HL-60/S4 treated with phorbol 12-myristate 13-acetate at 8.2 ng/mL for 4 days and 3 days (cell line): ENCODE measurements around the gene CCDC12.
"Not testable (repeated sequence)": the region's sequence is repeated elsewhere in the genome, so short reads cannot be mapped to it uniquely, and the experiment has no call there.

Experiments used
- in situ Hi-C: fragments of 300-500 bp; cut with MboI; formaldehyde crosslinking; loops from 2 replicates; pipeline ENCODE4 v1.15.0; 2022; ENCODE audit warnings: low sequenced_read_pairs

The CCDC12 gene

DNA sequence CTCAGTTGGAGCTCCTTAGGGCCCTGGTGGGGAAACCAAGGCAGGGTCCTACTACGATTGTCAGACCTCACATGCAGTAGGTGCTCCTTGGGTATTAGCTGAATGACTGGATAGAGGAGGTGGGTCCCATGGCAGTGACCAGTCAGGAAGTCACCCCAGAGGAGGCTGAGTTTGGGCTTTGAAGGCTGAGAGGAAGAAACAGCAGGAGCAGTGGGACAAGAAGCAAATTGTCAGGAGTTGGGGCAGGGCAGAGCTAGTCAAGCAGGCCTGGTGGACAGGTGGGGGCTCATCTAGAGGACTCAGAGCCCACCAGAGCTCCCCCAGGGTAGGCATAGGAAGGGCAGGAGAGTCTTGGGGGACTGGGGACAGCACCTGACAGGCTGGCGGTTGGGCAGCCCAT, 6.0 kb upstream of the CCDC12 start:
- in situ Hi-C loops: no loop called here

- in situ Hi-C loops: no loop called here
Observed at GRCh38 chr3:46981932-46982471, 5.5 kb upstream of the CCDC12 start.

DNA sequence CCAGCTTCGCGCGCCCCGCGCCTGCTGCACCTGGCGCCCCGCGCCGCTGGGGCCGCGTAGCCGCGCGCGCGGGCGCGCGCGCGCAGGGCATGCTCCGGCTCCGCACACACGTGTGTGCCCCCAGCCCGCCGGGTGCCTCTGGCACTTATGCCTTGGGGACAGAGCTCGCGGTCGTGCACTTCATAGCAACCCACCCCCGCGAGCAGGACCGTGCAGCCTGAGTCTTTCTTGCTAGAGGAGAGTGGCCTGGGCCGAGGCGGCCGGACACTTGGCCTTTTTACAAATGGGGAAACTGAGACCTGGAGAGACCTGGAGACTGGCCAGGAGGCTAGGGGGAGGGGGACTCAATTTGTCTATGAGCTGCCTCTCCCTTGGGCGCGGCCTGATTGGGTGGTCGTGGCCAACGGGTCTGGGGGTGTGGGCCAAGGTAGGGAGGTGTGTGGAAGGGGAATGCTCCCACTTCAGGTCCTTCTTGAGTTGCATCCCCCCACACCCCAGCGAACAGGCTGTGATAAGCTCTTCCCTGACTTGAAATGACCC, 3.5 kb upstream of the CCDC12 start:
- in situ Hi-C loops: no loop called here

DNA sequence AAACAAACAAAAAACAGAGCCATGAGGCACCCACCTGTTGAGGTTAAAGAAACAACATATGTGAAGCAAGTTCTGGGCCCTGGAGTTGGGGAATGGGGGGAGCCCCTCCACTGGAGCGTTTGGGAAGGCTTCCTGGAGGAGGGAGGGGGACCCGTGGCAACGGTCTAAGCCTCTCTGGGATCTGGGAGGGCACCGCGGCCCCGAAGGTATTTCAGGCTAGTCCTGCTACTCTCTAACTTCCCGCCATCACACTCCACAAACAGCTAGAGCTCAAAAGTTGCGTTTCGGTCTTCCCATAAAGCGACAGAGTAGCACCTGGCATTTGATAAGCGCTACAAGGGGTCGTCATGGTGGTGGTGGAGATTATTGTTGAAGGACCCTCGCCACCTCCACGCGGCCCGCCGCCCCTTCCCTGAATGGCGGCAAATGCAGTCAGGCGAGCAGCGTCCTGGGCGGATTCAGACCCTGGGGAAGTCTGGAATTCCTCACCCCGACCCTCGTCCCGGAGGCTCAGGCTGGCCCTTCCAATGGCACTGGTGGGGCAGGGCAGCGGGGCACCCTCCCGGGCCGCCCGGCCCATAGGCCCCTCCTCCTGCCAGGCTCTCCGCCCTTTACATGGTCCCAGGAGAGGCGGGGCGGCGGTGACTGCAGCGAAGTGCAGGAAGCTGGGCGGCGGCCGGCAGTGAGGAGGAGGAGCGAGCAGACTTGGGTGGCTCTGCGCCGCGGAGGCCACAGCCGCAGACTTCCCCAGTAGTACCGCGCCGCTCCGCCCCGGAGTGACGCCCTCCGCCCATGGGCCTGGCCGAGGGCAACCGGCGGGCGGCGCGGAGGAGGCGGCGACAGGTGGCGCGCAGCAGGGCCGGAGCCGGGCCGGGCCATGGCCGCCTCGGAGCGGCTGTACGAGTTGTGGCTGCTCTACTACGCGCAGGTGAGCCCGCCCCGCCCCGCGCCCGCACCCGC, 2.7 kb upstream of the CCDC12 start, which contains the start of gene NBEAL2:
TSS of gene NBEAL2 (plus strand) at position 682 of the 960 bp plus-strand sequence. CDS start at position 878, 196 bp downstream.
- in situ Hi-C loops: no loop called here

DNA sequence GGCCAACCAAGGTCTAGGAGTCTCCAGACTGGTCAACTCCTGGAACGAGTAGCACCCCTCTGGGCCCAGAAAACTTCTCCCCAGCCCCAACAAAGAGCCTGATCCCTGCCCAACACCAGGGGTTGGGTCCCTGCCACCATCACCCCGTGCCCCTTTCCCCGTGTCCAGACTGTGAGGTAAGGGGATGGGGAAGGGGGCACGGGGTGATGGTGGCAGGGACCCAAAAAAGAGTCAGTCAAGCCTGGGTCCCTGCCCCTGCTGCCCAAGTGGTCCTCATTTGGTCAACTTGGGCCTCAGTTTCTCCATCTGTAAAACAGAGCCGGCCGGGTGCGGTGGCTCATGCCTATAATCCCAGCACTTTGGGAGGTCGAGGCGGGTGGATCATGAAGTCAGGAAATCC, 1.8 kb upstream of the CCDC12 start:
- in situ Hi-C loops: no loop called here

GRCh38 chr3:46977811-46978195, 1.3 kb upstream of the CCDC12 start:
- in situ Hi-C loops: no loop called here

GRCh38 chr3:46974421-46975171, 1.9 kb downstream of the CCDC12 start:
- in situ Hi-C loops: no loop called here

DNA sequence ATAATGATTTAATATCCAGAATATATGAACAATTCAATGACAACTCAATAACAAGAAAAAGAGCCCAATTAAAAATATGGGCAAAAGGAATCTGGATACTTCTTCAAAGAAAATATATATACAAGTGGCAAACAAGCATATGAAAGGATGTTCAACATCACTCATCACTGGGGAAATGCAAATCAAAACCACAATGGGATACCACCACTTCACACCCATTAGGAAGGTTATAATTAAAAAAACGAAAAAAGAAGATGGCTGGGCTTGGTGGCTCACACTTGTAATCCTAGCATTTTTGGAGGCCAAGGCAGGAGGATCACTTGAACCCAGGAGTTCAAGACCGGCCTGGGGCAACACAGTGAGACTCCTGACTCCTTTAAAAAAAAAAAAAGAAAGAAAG, 4.1 kb downstream of the CCDC12 start:
- in situ Hi-C loops: no loop called here

DNA sequence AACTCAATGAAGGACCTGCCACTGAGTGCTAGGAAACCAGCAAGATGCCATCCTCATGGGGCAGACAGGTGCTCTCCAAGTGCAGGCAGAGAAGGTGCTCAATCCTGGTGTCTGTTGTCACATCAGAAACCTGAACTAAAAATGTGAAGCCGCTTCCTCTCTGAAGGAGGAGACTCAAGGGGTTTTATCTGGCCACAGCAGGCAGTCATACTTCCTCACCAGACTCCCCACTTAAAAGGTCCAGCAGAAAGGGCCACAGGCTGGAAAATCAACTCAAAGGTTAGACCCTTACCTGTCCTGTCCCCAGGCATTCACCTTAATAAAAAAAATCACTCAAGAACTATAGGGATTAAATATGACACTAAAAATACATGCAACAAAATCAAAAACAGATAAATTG, 4.8 kb downstream of the CCDC12 start:
- in situ Hi-C loops: no loop called here

DNA sequence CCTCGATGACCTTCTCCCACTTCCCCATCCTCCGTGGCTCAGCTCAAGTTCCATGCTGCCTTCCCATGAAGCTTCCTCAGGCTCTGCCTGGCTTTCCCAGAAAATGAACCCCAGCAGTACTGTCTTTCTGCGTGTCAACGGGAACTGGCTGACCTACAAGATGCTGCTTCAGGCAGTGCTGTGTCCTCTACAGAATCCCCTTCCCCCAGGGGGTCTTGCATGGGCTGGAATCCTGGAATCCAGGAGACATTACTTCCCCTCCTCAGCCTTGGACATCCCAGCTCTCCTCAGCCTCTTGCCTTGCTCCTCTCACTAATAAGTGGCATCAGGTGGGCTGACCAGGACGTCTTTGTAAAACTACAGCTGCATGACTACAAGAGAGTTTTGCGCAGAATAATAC, 5.4 kb downstream of the CCDC12 start:
- in situ Hi-C loops: no loop called here

- in situ Hi-C loops: no loop called here
Observed at GRCh38 chr3:46970391-46971091, 6.0 kb downstream of the CCDC12 start.

DNA sequence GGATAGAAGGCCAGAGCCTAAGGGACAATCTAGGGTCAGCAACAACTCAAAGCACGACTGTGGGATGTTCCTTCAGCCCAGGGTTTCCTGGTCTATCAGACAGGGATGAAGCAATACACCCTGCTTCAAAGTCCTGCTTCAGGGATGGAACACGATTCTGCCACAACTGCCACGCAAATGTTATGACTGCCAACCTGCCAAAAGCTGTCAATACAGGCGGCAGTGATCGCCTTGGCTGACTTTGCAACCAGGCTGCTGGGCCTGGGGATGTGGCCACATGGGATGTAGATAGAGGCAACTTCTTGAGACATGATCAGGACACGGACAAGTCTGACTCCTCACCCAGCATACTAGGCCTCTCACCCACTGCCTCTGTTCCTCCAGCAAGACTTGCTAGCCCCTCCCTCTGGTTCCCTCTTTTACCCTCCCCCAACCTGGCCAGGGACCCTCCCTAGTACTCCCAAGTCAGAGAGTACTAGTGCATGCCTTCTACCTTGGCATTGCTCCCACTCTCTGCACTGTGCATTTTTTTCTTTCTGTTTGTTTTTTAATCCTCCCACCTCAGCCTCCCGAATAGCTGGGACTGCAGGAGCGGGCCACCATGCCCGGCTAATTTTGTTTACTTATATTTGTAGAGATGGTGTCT, 7.6 kb downstream of the CCDC12 start:
- in situ Hi-C loops: no loop called here

DNA sequence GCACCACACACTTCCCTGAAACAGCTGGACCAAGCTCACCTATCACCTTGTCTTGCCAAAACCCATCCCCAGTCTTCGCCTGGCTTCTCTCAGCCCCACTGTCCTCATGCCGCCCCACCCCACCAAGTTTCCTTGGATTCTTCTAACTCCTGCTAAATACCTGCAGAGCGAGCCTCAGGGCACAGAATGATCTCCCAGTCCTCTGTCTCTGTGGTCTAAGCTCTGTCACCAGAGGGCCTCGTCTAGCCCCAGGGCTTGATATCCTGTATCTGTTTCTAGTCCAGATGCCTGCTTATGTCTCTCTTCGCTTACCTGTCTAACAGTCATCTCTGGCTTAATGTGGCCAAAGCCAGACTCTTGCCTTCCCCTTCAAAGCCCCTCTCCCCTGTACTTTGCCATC, 9.7 kb downstream of the CCDC12 start:
- in situ Hi-C loops: no loop called here

GRCh38 chr3:46965151-46965550, 11.4 kb downstream of the CCDC12 start:
- in situ Hi-C loops: no loop called here

DNA sequence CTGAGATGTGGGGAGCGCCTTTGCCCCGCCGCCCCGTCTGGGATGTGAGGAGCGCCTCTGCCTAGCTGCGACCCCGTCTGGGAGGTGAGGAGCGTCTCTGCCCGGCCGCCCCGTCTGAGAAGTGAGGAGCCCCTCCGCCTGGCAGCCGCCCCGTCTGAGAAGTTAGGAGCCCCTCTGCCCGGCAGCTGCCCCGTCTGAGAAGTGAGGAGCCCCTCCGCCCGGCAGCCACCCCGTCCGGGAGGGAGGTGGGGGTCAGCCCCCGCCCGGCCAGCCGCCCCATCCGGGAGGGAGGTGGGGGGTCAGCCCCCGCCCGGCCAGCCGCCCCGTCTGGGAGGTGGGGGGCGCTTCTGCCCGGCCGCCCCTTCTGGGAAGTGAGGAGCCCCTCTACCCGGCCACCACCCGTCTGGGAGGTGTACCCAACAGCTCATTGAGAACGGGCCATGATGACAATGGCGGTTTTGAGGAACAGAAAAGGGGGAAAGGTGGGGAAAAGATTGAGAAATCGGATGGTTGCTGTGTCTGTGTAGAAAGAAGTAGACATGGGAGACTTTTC, 12.4 kb downstream of the CCDC12 start:
- in situ Hi-C loops: not testable (repeated sequence)

DNA sequence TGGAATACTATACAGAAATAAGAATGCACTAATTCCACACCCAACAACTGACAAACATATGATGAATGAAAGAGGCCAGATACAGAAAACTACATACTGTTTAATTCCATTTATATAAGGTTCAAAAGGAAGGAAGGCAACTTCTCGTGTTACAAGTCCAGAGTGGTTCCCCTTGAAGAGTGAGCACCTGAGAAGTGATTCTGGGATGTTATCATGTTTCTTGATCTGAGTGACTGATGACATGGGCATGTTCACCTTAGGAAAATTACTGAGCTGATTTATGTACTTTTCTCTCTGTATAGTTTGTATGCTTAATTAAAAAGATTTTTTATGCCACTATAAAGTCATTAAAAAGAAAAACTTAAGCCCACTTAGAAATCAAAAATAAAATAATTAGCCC, 13.6 kb downstream of the CCDC12 start:
- in situ Hi-C loops: no loop called here

- in situ Hi-C loops: no loop called here
Observed at GRCh38 chr3:46962427-46962826, 14.1 kb downstream of the CCDC12 start.

GRCh38 chr3:46960835-46961234, 15.7 kb downstream of the CCDC12 start:
- in situ Hi-C loops: no loop called here

DNA sequence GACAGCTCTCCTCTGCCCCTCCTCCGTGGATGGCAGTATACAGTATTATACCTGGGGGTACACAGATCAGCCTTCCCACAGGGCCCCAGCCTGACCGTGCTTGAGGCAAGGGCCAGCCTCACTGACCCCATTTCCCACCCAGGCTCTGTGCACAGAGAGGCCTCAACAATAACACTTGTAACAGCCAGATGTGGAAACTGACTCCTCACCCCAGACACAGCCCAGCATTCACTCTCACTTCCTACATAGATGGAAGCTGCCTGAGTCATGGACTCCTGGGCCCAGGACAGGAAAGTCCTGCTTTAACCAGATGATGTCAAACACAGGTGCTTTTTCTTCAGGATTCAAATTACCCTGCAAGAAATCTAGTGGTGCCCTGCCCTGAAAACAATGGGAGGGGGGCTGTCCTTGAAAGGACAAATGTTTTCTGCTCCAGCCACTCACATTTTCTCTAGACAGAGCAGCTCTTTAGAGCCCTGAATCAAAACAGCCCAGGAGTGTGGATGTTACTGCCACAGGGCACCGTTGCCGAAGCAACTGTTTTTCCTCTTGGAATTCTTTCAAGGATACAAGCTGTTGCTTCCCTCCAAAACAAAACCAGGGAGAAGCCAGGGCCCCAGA, 16.4 kb downstream of the CCDC12 start:
- in situ Hi-C loops: no loop called here

DNA sequence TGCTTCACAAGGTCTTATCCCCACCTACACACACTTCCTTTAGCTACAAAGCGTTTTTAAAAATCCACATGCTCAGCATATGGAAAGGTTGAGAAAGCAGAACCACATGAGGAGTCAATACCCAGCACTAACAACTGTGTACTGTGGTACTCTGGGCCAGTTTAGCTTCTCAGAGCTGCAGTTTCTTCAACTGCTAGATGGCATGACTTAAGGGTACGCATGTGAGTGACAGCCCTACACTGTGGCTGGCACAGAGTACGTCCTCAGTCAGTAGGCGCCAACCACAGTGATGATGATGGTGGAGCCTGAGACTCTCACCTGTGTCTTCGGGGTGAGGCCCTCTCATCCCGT, 17.4 kb downstream of the CCDC12 start:
- in situ Hi-C loops: no loop called here
